IPS-20b (cell line): ENCODE results near the gene FRMPD2.

ENCODE experiments used
- H3K27ac ChIP-seq: one replicate; pipeline ENCODE4 v1.5.1; 2013; ENCODE audit warnings: low read length
- H3K27me3 ChIP-seq: 2 replicates; pipeline ENCODE4 v1.6.1; 2013; ENCODE audit warnings: mild to moderate bottlenecking, low read length, inconsistent platforms; ENCODE audit not compliant: insufficient read depth
- H3K36me3 ChIP-seq: 2 replicates; pipeline ENCODE4 v1.6.1; 2013; ENCODE audit warnings: low read depth, mild to moderate bottlenecking, inconsistent platforms, low read length, moderate library complexity; ENCODE audit not compliant: insufficient read depth
- H3K4me1 ChIP-seq: 2 replicates; pipeline ENCODE4 v1.6.1; 2013; ENCODE audit warnings: mild to moderate bottlenecking, control low read depth, inconsistent platforms, low read length, moderate library complexity; ENCODE audit not compliant: insufficient read depth
- H3K4me3 ChIP-seq: 2 replicates; pipeline ENCODE4 v1.5.1; 2013; ENCODE audit warnings: mild to moderate bottlenecking, low read length, inconsistent platforms
- H3K9ac ChIP-seq: 2 replicates; pipeline ENCODE4 v1.6.1; 2013; ENCODE audit warnings: low read depth, mild to moderate bottlenecking, inconsistent platforms, low read length, moderate library complexity
- H3K9me3 ChIP-seq: 2 replicates; pipeline ENCODE4 v1.6.1; 2013; ENCODE audit warnings: mild to moderate bottlenecking, low read depth, low read length, inconsistent platforms; ENCODE audit not compliant: insufficient read depth

FRMPD2 gene

GRCh38 chr10:48210391-48210790, 64.1 kb downstream of the FRMPD2 start:
- H3K9me3 ChIP-seq = no peaks in the 10 kb centered on the region
- H3K9ac ChIP-seq = no peak overlapping the region
- no peaks in the 10 kb centered on the region for H3K4me1 ChIP-seq
- H3K27me3 ChIP-seq = no peaks in the 10 kb centered on the region
- H3K27ac ChIP-seq = no peak overlapping the region
- H3K36me3 ChIP-seq = no peaks in the 10 kb centered on the region
- H3K4me3 ChIP-seq = no peak overlapping the region

GRCh38 chr10:48209241-48209640, 65.3 kb downstream of the FRMPD2 start:
- H3K4me3 ChIP-seq = no peak overlapping the region
- H3K36me3 ChIP-seq = no peaks in the 10 kb centered on the region
- no peak overlapping the region for H3K27ac ChIP-seq
- H3K9ac ChIP-seq = no peak overlapping the region
- H3K4me1 ChIP-seq = no peaks in the 10 kb centered on the region
- H3K27me3 ChIP-seq = no peaks in the 10 kb centered on the region
- H3K9me3 ChIP-seq = no peaks in the 10 kb centered on the region

GRCh38 chr10:48207853-48208252, 66.6 kb downstream of the FRMPD2 start:
- no peaks in the 10 kb centered on the region for H3K4me1 ChIP-seq
- H3K27me3 ChIP-seq = no peaks in the 10 kb centered on the region
- H3K9me3 ChIP-seq = no peaks in the 10 kb centered on the region
- no peaks in the 10 kb centered on the region for H3K36me3 ChIP-seq
- no peak overlapping the region for H3K27ac ChIP-seq
- no peak overlapping the region for H3K9ac ChIP-seq
- no peak overlapping the region for H3K4me3 ChIP-seq

GRCh38 chr10:48206482-48207250, 67.8 kb downstream of the FRMPD2 start:
- no peaks in the 10 kb centered on the region for H3K27me3 ChIP-seq
- no peaks in the 10 kb centered on the region for H3K36me3 ChIP-seq
- no peak overlapping the region for H3K4me3 ChIP-seq
- no peak overlapping the region for H3K9ac ChIP-seq
- H3K4me1 ChIP-seq = no peaks in the 10 kb centered on the region
- H3K27ac ChIP-seq = no peak overlapping the region
- no peaks in the 10 kb centered on the region for H3K9me3 ChIP-seq

- H3K9me3 ChIP-seq = no peaks in the 10 kb centered on the region
- no peak overlapping the region for H3K4me3 ChIP-seq
- no peaks in the 10 kb centered on the region for H3K36me3 ChIP-seq
- no peak overlapping the region for H3K9ac ChIP-seq
- H3K4me1 ChIP-seq = no peaks in the 10 kb centered on the region
- H3K27me3 ChIP-seq = no peaks in the 10 kb centered on the region
- no peak overlapping the region for H3K27ac ChIP-seq
Measured at GRCh38 chr10:48205918-48206317, 68.6 kb downstream of the FRMPD2 start.

- no peak overlapping the region for H3K4me3 ChIP-seq
Measured at GRCh38 chr10:48199580-48200377, 74.7 kb downstream of the FRMPD2 start.

GRCh38 chr10:48197236-48197899, 77.1 kb downstream of the FRMPD2 start:
- H3K9me3 ChIP-seq = no peaks in the 10 kb centered on the region
- H3K27me3 ChIP-seq = no peaks in the 10 kb centered on the region

More at GRCh38 chr10:48199580-48200377, 74.7 kb downstream of the FRMPD2 start:
- H3K27me3 ChIP-seq = no peaks in the 10 kb centered on the region
- no peak overlapping the region for H3K9ac ChIP-seq
- H3K27ac ChIP-seq = no peak overlapping the region
- H3K4me1 ChIP-seq = no peaks in the 10 kb centered on the region
- no peaks in the 10 kb centered on the region for H3K36me3 ChIP-seq
- H3K9me3 ChIP-seq = no peaks in the 10 kb centered on the region

GRCh38 chr10:48195803-48196202, 78.7 kb downstream of the FRMPD2 start:
- H3K9ac ChIP-seq = no peak overlapping the region
- H3K4me1 ChIP-seq = no peaks in the 10 kb centered on the region
- no peaks in the 10 kb centered on the region for H3K36me3 ChIP-seq
- H3K9me3 ChIP-seq = no peaks in the 10 kb centered on the region
- no peak overlapping the region for H3K27ac ChIP-seq
- H3K4me3 ChIP-seq = no peak overlapping the region
- H3K27me3 ChIP-seq = no peaks in the 10 kb centered on the region

More at GRCh38 chr10:48197236-48197899, 77.1 kb downstream of the FRMPD2 start:
- no peak overlapping the region for H3K27ac ChIP-seq
- no peak overlapping the region for H3K9ac ChIP-seq
- H3K36me3 ChIP-seq = no peaks in the 10 kb centered on the region
- H3K4me1 ChIP-seq = no peaks in the 10 kb centered on the region
- no peak overlapping the region for H3K4me3 ChIP-seq

GRCh38 chr10:48194830-48195229, 79.7 kb downstream of the FRMPD2 start:
- H3K27me3 ChIP-seq = no peaks in the 10 kb centered on the region
- H3K4me1 ChIP-seq = no peaks in the 10 kb centered on the region
- H3K27ac ChIP-seq = no peak overlapping the region
- no peaks in the 10 kb centered on the region for H3K36me3 ChIP-seq
- H3K4me3 ChIP-seq = no peak overlapping the region
- H3K9me3 ChIP-seq = no peaks in the 10 kb centered on the region
- no peak overlapping the region for H3K9ac ChIP-seq

GRCh38 chr10:48193556-48193955, 80.9 kb downstream of the FRMPD2 start:
- Histone ChIP-seq H3K27ac (no peak overlapping the region), H3K9ac (no peak overlapping the region), H3K4me1 (no peaks in the 10 kb centered on the region), H3K27me3 (no peaks in the 10 kb centered on the region), H3K4me3 (no peak overlapping the region), H3K36me3 (no peaks in the 10 kb centered on the region), H3K9me3 (no peaks in the 10 kb centered on the region)

GRCh38 chr10:48192881-48193450, 81.5 kb downstream of the FRMPD2 start:
- Histone ChIP-seq H3K27ac (no peak overlapping the region), H3K36me3 (no peaks in the 10 kb centered on the region), H3K4me1 (no peaks in the 10 kb centered on the region), H3K9ac (no peak overlapping the region), H3K27me3 (no peaks in the 10 kb centered on the region), H3K9me3 (no peaks in the 10 kb centered on the region), H3K4me3 (no peak overlapping the region)
